H1 (cell line): ENCODE results near the gene PATE1. TPM values are rescaled to one million over a fixed set of nuclear protein-coding genes. Genes with fewer than 3 reads are reported as not detected.

Experiments
- CTCF ChIA-PET: fragments of 300-600 bp; sonication (Branson Sonifier 250); formaldehyde crosslinking; loops from one replicate; lab custom pipeline; 2021; ENCODE audit not compliant: partially characterized antibody; lab: Charles Lee
- POLR2A ChIA-PET: fragments of 300-600 bp; sonication (Branson Sonifier 250); formaldehyde crosslinking; loops from one replicate; lab custom pipeline; 2021; ENCODE audit warnings: inconsistent platforms; ENCODE audit not compliant: partially characterized antibody; lab: Charles Lee
- DNase-seq, 2 experiments: peaks; one replicate each; pipeline versions ENCODE4 v3.0.0 to v3.0.0-alpha.2; 2010 to 2022; ENCODE audit warnings: low spot score in 2 of 2, low read depth in 1 of 2, mixed read lengths in 1 of 2
- FAIRE-seq: peaks from 2 replicates; lab custom pipeline; 2011; peaks lifted over from hg19 to GRCh38; lab: Jason Lieb, UNC
- H2AFZ ChIP-seq: 2 replicates; pipeline ENCODE4 v1.8.1; 2012; ENCODE audit warnings: low read length, inconsistent platforms
- H2AK5ac ChIP-seq: 2 replicates; pipeline ENCODE4 v1.6.1; 2013; ENCODE audit warnings: low read depth, low read length
- H2BK120ac ChIP-seq: replicated peaks from 2 replicates; pipeline ENCODE3; 2013; ENCODE audit warnings: low read depth, low read length, inconsistent platforms
- H2BK12ac ChIP-seq: 2 replicates; pipeline ENCODE4 v1.6.1; 2013; ENCODE audit warnings: low read depth, low read length
- H2BK15ac ChIP-seq: 2 replicates; pipeline ENCODE4 v1.6.1; 2013; ENCODE audit warnings: low read length
- H2BK20ac ChIP-seq: 2 replicates; pipeline ENCODE4 v1.6.1; 2013; ENCODE audit warnings: low read length
- H2BK5ac ChIP-seq: 2 replicates; pipeline ENCODE4 v1.6.1; 2013; ENCODE audit warnings: low read depth, low read length
- H3K14ac ChIP-seq: 2 replicates; pipeline ENCODE4 v1.6.1; 2013; ENCODE audit warnings: inconsistent platforms; ENCODE audit not compliant: insufficient read length
- H3K18ac ChIP-seq: 2 replicates; pipeline ENCODE4 v1.6.1; 2013; ENCODE audit warnings: low read length; ENCODE audit errors: extremely low read depth
- H3K23ac ChIP-seq: 2 replicates; pipeline ENCODE4 v1.6.1; 2013; ENCODE audit warnings: inconsistent platforms; ENCODE audit not compliant: insufficient read length
- H3K23me2 ChIP-seq: 2 replicates; pipeline ENCODE4 v1.6.1; 2013; ENCODE audit warnings: low read depth, low read length
- H3K27ac ChIP-seq: 2 replicates; pipeline ENCODE4 v1.6.1; 2011; ENCODE audit warnings: low read depth, low read length, inconsistent platforms
- H3K27me3 ChIP-seq, 4 experiments: replicated peaks in 1 of 4; 1 replicate in 1 of 4; 2 replicates in 3 of 4; pipeline versions ENCODE4 v1.6.1 to v1.8.1; 2011 to 2013; ENCODE audit warnings: low read length in 3 of 4, mild to moderate bottlenecking in 3 of 4, inconsistent platforms in 2 of 4, mixed read lengths in 2 of 4, moderate library complexity in 1 of 4; ENCODE audit not compliant: control insufficient read depth in 3 of 4, insufficient read depth in 3 of 4; ENCODE audit errors: extremely low read depth in 1 of 4
- H3K36me3 ChIP-seq, 4 experiments: 2 replicates each; pipeline versions ENCODE4 v1.6.1 to v1.8.1; 2011 to 2013; ENCODE audit warnings: mild to moderate bottlenecking in 4 of 4, low read length in 3 of 4, moderate library complexity in 2 of 4, control low read depth in 1 of 4, inconsistent platforms in 1 of 4; ENCODE audit not compliant: insufficient read depth in 4 of 4, control insufficient read depth in 2 of 4
- H3K4ac ChIP-seq: replicated peaks from 2 replicates; pipeline ENCODE3; 2013; ENCODE audit warnings: low read length, low read depth, mixed read lengths, inconsistent platforms; ENCODE audit not compliant: insufficient read length
- H3K4me1 ChIP-seq, 4 experiments: replicated peaks in 1 of 4; 1 replicate in 1 of 4; 2 replicates in 3 of 4; pipeline versions ENCODE4 v1.6.1 to v1.8.1; 2011 to 2013; ENCODE audit warnings: low read length in 3 of 4, inconsistent platforms in 2 of 4, mixed read lengths in 1 of 4; ENCODE audit not compliant: insufficient read depth in 4 of 4, control insufficient read depth in 3 of 4
- H3K4me2 ChIP-seq, 2 experiments: 2 replicates each; pipeline versions ENCODE4 v1.6.1 to v1.8.1; 2011 to 2013; ENCODE audit warnings: low read depth in 2 of 2, low read length in 2 of 2, control low read depth in 1 of 2, inconsistent platforms in 1 of 2, mild to moderate bottlenecking in 1 of 2; ENCODE audit not compliant: insufficient read depth in 1 of 2
- H3K4me3 ChIP-seq, 4 experiments: fragments of 200-600, 300-600 bp in 1 of 4; sonication (generic), shearing (Covaris generic), sonication (Bioruptor Twin) in 1 of 4; 2 replicates each; pipeline versions ENCODE4 v1.5.1 to v1.8.1; 2011 to 2016; ENCODE audit warnings: low read length in 4 of 4, low read depth in 3 of 4, control low read depth in 2 of 4, inconsistent platforms in 2 of 4, mild to moderate bottlenecking in 2 of 4, mixed read lengths in 1 of 4, moderate library complexity in 1 of 4; ENCODE audit not compliant: insufficient read depth in 2 of 4; ENCODE audit errors: extremely low read depth in 1 of 4
- H3K56ac ChIP-seq: replicated peaks from 2 replicates; pipeline ENCODE3; 2013; ENCODE audit warnings: low read depth, mild to moderate bottlenecking, mixed read lengths, low read length, inconsistent platforms; ENCODE audit not compliant: insufficient read length
- H3K79me1 ChIP-seq: 2 replicates; pipeline ENCODE4 v1.6.1; 2013; ENCODE audit warnings: low read depth, low read length, control low read depth
- H3K79me2 ChIP-seq, 2 experiments: 2 replicates each; pipeline versions ENCODE4 v1.6.1 to v1.8.1; 2012 to 2013; ENCODE audit warnings: low read length in 2 of 2, mild to moderate bottlenecking in 2 of 2, inconsistent platforms in 1 of 2; ENCODE audit not compliant: insufficient read depth in 2 of 2, control insufficient read depth in 1 of 2
- H3K9ac ChIP-seq, 4 experiments: replicated peaks in 1 of 4; 1 replicate in 1 of 4; 2 replicates in 3 of 4; pipeline versions ENCODE4 v1.6.1 to v1.8.1; 2011 to 2013; ENCODE audit warnings: low read depth in 3 of 4, low read length in 3 of 4, control low read depth in 2 of 4, mild to moderate bottlenecking in 2 of 4, moderate library complexity in 2 of 4, inconsistent platforms in 1 of 4; ENCODE audit errors: extremely low read depth in 1 of 4
- H3K9me3 ChIP-seq, 2 experiments: 2 replicates each; pipeline versions ENCODE4 v1.6.1 to v1.8.1; 2012 to 2013; ENCODE audit warnings: mild to moderate bottlenecking in 2 of 2, moderate library complexity in 2 of 2, control low read depth in 1 of 2, inconsistent platforms in 1 of 2, low read depth in 1 of 2, low read length in 1 of 2, mixed read lengths in 1 of 2; ENCODE audit not compliant: insufficient read depth in 2 of 2
- H4K20me1 ChIP-seq, 2 experiments: replicated peaks in 1 of 2; 2 replicates each; pipeline versions ENCODE3 to v1.8.1; 2011 to 2013; ENCODE audit warnings: inconsistent platforms in 2 of 2, low read length in 2 of 2, mild to moderate bottlenecking in 1 of 2; ENCODE audit not compliant: insufficient read depth in 2 of 2, control insufficient read depth in 1 of 2
- H4K5ac ChIP-seq: 2 replicates; pipeline ENCODE4 v1.6.1; 2013; ENCODE audit warnings: low read length, low read depth, mixed read lengths, inconsistent platforms; ENCODE audit not compliant: insufficient read length
- H4K8ac ChIP-seq: 2 replicates; pipeline ENCODE4 v1.8.0; 2013; ENCODE audit warnings: mild to moderate bottlenecking, moderate library complexity, low read length, inconsistent platforms; ENCODE audit not compliant: insufficient read depth; ENCODE audit errors: extremely low read depth
- H4K91ac ChIP-seq: replicated peaks from 2 replicates; pipeline ENCODE3; 2013; ENCODE audit warnings: low read length, mixed read lengths, inconsistent platforms; ENCODE audit not compliant: insufficient read length
- BACH1 ChIP-seq: IDR thresholded peaks from 2 replicates; pipeline ENCODE4 v1.6.1; 2012; ENCODE audit warnings: low read length, improper control_type of control experiment
- CHD2 ChIP-seq: IDR thresholded peaks from 2 replicates; pipeline ENCODE4 v1.6.1; 2012; ENCODE audit warnings: low read length, improper control_type of control experiment
- CREB1 ChIP-seq: IDR thresholded peaks from 2 replicates; pipeline ENCODE4 v1.6.1; 2012; ENCODE audit warnings: inconsistent platforms
- E2F6 ChIP-seq: IDR thresholded peaks from 2 replicates; pipeline ENCODE4 v1.6.1; 2012; ENCODE audit warnings: inconsistent platforms
- GTF2F1 ChIP-seq: IDR thresholded peaks from 2 replicates; pipeline ENCODE4 v1.6.1; 2012; ENCODE audit warnings: low read depth, low read length, improper control_type of control experiment, borderline replicate concordance
- JUN ChIP-seq: IDR thresholded peaks from 2 replicates; pipeline ENCODE4 v1.6.1; 2011; ENCODE audit warnings: low read depth, mild to moderate bottlenecking, improper control_type of control experiment, low read length
- MAX ChIP-seq: IDR thresholded peaks from 2 replicates; pipeline ENCODE4 v1.6.1; 2012; ENCODE audit warnings: inconsistent platforms
- RXRA ChIP-seq: IDR thresholded peaks from 2 replicates; pipeline ENCODE4 v1.6.1; 2011; ENCODE audit warnings: low read depth, mild to moderate bottlenecking, low read length, moderate library complexity; ENCODE audit not compliant: insufficient read depth
- SP2 ChIP-seq: IDR thresholded peaks from 2 replicates; pipeline ENCODE4 v1.6.1; 2012; ENCODE audit warnings: mild to moderate bottlenecking, low read length, inconsistent platforms
- SRF ChIP-seq: IDR thresholded peaks from 2 replicates; pipeline ENCODE4 v1.6.1; 2011; ENCODE audit warnings: mild to moderate bottlenecking, low read depth, low read length, moderate library complexity
- TAF7 ChIP-seq: optimal IDR thresholded peaks from 2 replicates; pipeline ENCODE3; 2011; ENCODE audit warnings: low read depth, mild to moderate bottlenecking, inconsistent platforms, low read length, moderate library complexity, borderline replicate concordance
- USF2 ChIP-seq: IDR thresholded peaks from 2 replicates; pipeline ENCODE4 v1.6.1; 2011; ENCODE audit warnings: low read length, improper control_type of control experiment
- YY1 ChIP-seq: IDR thresholded peaks from 2 replicates; pipeline ENCODE4 v1.6.1; 2011; ENCODE audit warnings: low read depth, mild to moderate bottlenecking, low read length
- ZNF274 ChIP-seq: IDR thresholded peaks from 2 replicates; pipeline ENCODE4 v1.7.0; 2012; ENCODE audit warnings: low read length, borderline replicate concordance; ENCODE audit errors: extremely low read depth
- WGBS, 2 experiments: shearing (Covaris generic) in 1 of 2; methylation state at CpG; one replicate each; pipeline versions ENCODE4 v1.1.6 to v1.1.7; 2013 to 2015; ENCODE audit warnings: low lambda C conversion rate in 2 of 2, mixed read lengths in 2 of 2, inconsistent platforms in 1 of 2, low coverage in 1 of 2, missing lambda C conversion rate in 1 of 2; ENCODE audit not compliant: insufficient replicate concordance in 2 of 2, insufficient coverage in 1 of 2, insufficient read length in 1 of 2; ENCODE audit errors: extremely low coverage in 1 of 2, missing lambda C conversion rate in 1 of 2; 5-methylcytosine and 5-hydroxymethylcytosine counted together
- polyA plus RNA-seq, 7 experiments: library from polyadenylated mRNA; depleted of rRNA in 3 of 7; stranded (reverse) in 5 of 7; unstranded in 2 of 7; fragments of >200 nt in 5 of 7; fragments of 200-250 nt in 2 of 7; gene quantifications; 1 replicate in 5 of 7; 2 replicates in 1 of 7; 4 replicates in 1 of 7; pipeline versions ENCODE4 v1.2.1 to v1.2.3, GENCODE V29; 2011 to 2013; ENCODE audit warnings: missing spikeins in 2 of 7, mixed read lengths in 2 of 7
- total RNA-seq: library from RNA; stranded (reverse); fragmentation: NEBNext Ultra II Directional; extraction: Animal tissue kit (Norgen Biotek cat#: 25700); gene quantifications from 2 replicates; pipeline ENCODE4 v1.2.1, GENCODE V29; 2021

PATE1 gene
- total and polyA plus RNA-seq, 2 of the 8 experiments (the other 6 are each of a cell fraction or from before 2014, with no cell fraction given): not detected

- FAIRE-seq (no peak), DNase-seq (no peak)
- Histone ChIP-seq H3K9ac (no peak overlapping the region), H3K4me1 (no peaks in the 10 kb centered on the region), H3K14ac (no peak overlapping the region), H3K9me3 (no peaks in the 10 kb centered on the region), H3K23ac (no peak overlapping the region), H2BK20ac (no peak overlapping the region), H3K27ac (no peak overlapping the region), H2BK15ac (no peak overlapping the region), H2AK5ac (no peak overlapping the region), H3K23me2 (no peaks in the 10 kb centered on the region), H2BK120ac (no peak overlapping the region), H3K4ac (no peak overlapping the region), H3K79me2 (no peaks in the 10 kb centered on the region), H4K5ac (no peak overlapping the region), H4K20me1 (no peaks in the 10 kb centered on the region), H3K36me3 (no peaks in the 10 kb centered on the region), H3K4me3 (no peak overlapping the region), H4K8ac (no peak overlapping the region), H2BK12ac (no peak overlapping the region), H3K79me1 (no peaks in the 10 kb centered on the region), H3K27me3 (no peaks in the 10 kb centered on the region), H3K4me2 (no peak overlapping the region), H4K91ac (no peak overlapping the region), H2AFZ (no peak overlapping the region), H3K56ac (no peak overlapping the region), H2BK5ac (no peak overlapping the region), H3K18ac (no peak overlapping the region)
- POLR2A ChIA-PET: no interaction called here
- 85% methylated on average over 3 of the region's 3 CpGs; no CpG with 5 or more reads in 1 of the 2 experiments for WGBS, 2 experiments
- CTCF ChIA-PET: interaction anchor here (0.7 to 1.4 kb wide), 6 partner anchors 8 to 86 kb away, joined by 3 to 4 read pairs (median 4); partner anchors contain the start of gene ACRV1
- no peak for TF ChIP-seq GTF2F1
- no peak for TF ChIP-seq TAF7
- TF ChIP-seq ZNF274: no peak
- TF ChIP-seq MAX: no peak
- no peak for TF ChIP-seq CHD2
- TF ChIP-seq YY1: no peak
- no peak for TF ChIP-seq BACH1
- no peak for TF ChIP-seq SRF
- no peak for TF ChIP-seq E2F6
- no peak for TF ChIP-seq RXRA
- no peak for TF ChIP-seq CREB1
- no peak for TF ChIP-seq USF2
- no peak for TF ChIP-seq JUN
- TF ChIP-seq SP2: no peak
Observed at GRCh38 chr11:125728969-125729368, 17.1 kb upstream of the PATE1 start.
